Measurements from ENCODE around the gene FOXO3.

FOXO3 gene

DNA sequence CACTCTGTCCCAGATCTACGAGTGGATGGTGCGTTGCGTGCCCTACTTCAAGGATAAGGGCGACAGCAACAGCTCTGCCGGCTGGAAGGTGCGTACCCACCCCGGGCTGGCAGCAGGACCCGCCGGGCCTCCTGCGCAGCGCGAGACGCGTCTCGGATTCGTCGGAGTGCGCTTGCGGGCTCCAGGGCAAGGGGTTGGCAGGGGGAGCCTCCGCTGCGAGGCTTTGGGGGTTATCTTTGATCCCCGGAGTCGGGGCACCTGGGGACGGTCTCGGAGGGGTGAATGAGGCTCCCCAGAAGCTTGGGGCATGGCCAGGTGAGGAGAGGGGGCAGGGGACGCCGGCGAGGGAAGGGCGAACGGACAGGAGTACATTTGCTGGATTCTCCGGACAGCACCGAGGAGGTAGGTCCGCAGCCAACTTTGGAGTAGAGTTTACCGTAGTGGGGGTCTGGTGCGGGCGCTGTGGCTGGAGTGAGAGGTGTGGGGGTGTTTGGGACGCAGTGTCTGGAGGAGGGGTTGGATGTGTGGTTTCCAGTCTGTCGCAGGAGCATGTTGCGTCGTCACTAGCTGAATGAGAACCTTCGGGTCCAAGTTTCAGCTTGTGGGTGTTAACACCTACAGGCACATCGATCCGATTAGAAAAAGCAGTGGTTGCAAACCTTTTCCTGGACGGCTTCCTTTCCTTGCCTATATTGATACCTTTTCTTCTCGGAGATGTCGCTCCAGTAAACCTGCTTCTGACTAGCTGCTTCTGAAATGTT lies 1.2 kb downstream of the FOXO3 start:
- H3K4me3 ChIP-seq (ENCODE audit: low read length), result peak overlapping the region; percentile 89
- peak; percentile 37 for DNase-seq (ENCODE audit: low read depth)
- TF ChIP-seq, protein P1, sequence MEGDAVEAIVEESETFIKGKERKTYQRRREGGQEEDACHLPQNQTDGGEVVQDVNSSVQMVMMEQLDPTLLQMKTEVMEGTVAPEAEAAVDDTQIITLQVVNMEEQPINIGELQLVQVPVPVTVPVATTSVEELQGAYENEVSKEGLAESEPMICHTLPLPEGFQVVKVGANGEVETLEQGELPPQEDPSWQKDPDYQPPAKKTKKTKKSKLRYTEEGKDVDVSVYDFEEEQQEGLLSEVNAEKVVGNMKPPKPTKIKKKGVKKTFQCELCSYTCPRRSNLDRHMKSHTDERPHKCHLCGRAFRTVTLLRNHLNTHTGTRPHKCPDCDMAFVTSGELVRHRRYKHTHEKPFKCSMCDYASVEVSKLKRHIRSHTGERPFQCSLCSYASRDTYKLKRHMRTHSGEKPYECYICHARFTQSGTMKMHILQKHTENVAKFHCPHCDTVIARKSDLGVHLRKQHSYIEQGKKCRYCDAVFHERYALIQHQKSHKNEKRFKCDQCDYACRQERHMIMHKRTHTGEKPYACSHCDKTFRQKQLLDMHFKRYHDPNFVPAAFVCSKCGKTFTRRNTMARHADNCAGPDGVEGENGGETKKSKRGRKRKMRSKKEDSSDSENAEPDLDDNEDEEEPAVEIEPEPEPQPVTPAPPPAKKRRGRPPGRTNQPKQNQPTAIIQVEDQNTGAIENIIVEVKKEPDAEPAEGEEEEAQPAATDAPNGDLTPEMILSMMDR (IDR thresholded peaks at IDR 0.05; ENCODE audit: insufficient read depth, low read depth, low read length, missing control alignments), result no peak

- DNase-seq (ENCODE audit: low read depth), result peak; percentile 90
- peak overlapping the region; percentile 89 for H3K4me3 ChIP-seq (ENCODE audit: low read length)
- TF ChIP-seq, protein P1 (IDR thresholded peaks at IDR 0.05; ENCODE audit: insufficient read depth, low read depth, low read length, missing control alignments), result no peak
Measured at GRCh38 chr6:108562503-108562993, 1.8 kb downstream of the FOXO3 start.

DNA sequence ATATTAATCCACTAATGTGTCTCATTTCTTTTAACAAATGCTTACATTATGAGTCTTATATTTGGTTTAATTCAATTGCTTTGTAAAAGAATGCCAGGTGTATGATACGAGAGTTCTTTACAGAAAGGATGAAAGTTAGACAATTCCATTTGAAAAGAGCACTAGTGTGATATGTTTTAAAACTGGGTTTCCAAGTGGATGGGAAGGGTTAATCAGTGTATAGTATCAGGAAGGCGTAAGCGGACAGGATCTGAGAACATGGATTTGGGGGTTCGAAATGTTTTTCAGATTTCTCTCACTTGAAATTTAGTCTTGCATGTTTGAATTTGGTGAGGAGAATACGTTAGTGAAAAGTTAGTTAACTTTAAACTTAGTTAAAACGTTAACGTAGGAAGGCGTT lies 2.6 kb downstream of the FOXO3 start:
- DNase-seq (ENCODE audit: low read depth), result no peak
- TF ChIP-seq, protein P1 (IDR thresholded peaks at IDR 0.05; ENCODE audit: insufficient read depth, low read depth, low read length, missing control alignments), result no peak
- H3K4me3 ChIP-seq (ENCODE audit: low read length), result peak overlapping the region; percentile 89

- DNase-seq (ENCODE audit: low read depth), result peak; percentile 81
- TF ChIP-seq, protein P1 (IDR thresholded peaks at IDR 0.05; ENCODE audit: insufficient read depth, low read depth, low read length, missing control alignments), result no peak
- peak overlapping the region; percentile 89 for H3K4me3 ChIP-seq (ENCODE audit: low read length)
Measured at GRCh38 chr6:108564178-108564577, 3.5 kb downstream of the FOXO3 start.

DNA sequence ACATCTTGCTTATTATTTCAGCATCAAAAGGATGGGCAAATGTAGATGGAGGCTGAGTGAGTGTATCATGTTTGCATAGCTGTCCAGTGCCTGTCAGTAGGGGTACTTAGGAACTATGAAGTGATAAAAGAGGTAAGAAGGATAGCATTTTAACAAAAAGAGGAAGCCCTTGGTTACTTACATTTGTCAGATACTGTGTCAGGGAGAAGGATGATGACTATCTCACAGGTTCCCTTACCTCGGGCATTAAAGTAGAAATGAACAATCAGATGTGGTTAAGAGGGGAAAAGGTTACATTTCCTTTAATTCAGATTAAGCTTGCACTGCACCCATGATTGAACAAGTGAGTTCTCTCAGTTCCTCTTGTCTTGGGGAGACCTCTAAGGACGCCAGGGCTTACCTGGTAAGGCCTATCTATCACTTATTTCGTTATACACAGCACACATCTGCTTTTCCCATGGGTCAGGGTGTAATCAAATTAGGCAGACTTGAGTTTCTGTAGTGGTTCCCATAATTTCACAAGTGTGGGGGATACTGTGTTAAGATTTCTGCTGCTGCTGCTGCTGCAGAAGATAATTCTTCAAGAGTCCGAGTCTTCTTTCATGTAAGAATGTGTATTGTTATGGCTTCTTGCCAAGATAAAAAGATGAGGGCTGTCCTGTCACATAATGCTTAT lies 4.5 kb downstream of the FOXO3 start:
- peak; percentile 52 for DNase-seq (ENCODE audit: low read depth)
- H3K4me3 ChIP-seq (ENCODE audit: low read length), result no peak overlapping the region
- TF ChIP-seq, protein P1 (IDR thresholded peaks at IDR 0.05; ENCODE audit: insufficient read depth, low read depth, low read length, missing control alignments), result no peak

DNA sequence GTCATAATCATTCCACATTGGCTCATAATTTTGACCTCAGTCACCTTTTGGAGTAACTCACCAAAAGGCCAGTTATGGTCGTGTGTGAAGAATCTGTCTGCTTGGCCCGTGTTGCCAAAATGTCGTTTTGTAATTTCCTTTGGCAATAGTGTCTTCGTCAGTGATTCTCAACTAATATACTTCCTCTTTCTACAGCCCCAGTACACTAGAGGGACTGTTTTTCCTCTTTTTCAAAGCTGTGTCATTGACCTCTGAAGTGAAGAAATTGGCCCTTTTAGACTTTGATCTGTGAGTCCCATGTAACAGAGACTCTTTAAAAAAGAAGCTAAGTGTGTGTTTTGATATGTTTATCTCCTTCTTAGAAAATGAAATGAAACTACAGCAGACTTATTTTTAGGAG lies 5.2 kb downstream of the FOXO3 start:
- H3K4me3 ChIP-seq (ENCODE audit: low read length), result no peak overlapping the region
- DNase-seq (ENCODE audit: low read depth), result peak; percentile 37
- TF ChIP-seq, protein P1 (IDR thresholded peaks at IDR 0.05; ENCODE audit: insufficient read depth, low read depth, low read length, missing control alignments), result no peak
